Nephron (organoid): ENCODE results near the gene CUBN.

ENCODE experiments used
- H3K27ac Mint-ChIP-seq, 3 experiments: 2 replicates each; pipeline ENCODE4 v1.8.0; 2020; ENCODE audit warnings: mixed read lengths in 3 of 3, mild to moderate bottlenecking in 2 of 3, moderate library complexity in 1 of 3
- H3K27me3 Mint-ChIP-seq: 2 replicates; pipeline ENCODE4 v1.8.0; 2021; ENCODE audit warnings: low read depth, mild to moderate bottlenecking, moderate library complexity, mixed read lengths
- H3K36me3 Mint-ChIP-seq: 2 replicates; pipeline ENCODE4 v1.8.0; 2020; ENCODE audit warnings: low read depth, mixed read lengths
- H3K4me1 Mint-ChIP-seq: 2 replicates; pipeline ENCODE4 v1.8.0; 2020; ENCODE audit warnings: mixed read lengths
- H3K4me3 Mint-ChIP-seq, 3 experiments: 2 replicates each; pipeline ENCODE4 v1.8.0; 2020; ENCODE audit warnings: mild to moderate bottlenecking in 3 of 3, mixed read lengths in 3 of 3, moderate library complexity in 2 of 3
- H3K9me3 Mint-ChIP-seq: 2 replicates; pipeline ENCODE4 v1.8.0; 2020; ENCODE audit warnings: mixed read lengths
- TF ChIP-seq, protein P1 (sequence below), 3 experiments: fragments of 200-600 bp; sonication (generic); IDR thresholded peaks; one replicate each; pipeline ENCODE4 v1.5.0; 2021; ENCODE audit warnings: antibody characterized with exemption in 3 of 3; ENCODE audit not compliant: unreplicated experiment in 3 of 3

CUBN gene

GRCh38 chr10:17146892-17147291 is 17.3 kb upstream of the CUBN start:
- Mint-ChIP-seq H3K36me3 (no peaks in the 10 kb centered on the region), H3K4me3 (no peak overlapping the region), H3K27me3 (no peaks in the 10 kb centered on the region), H3K4me1 (peaks cover 48% of the 10 kb centered on the region), H3K27ac (peak overlapping the region; percentile 47 to 93 (median 73)), H3K9me3 (no peaks in the 10 kb centered on the region)
- TF ChIP-seq, protein P1, sequence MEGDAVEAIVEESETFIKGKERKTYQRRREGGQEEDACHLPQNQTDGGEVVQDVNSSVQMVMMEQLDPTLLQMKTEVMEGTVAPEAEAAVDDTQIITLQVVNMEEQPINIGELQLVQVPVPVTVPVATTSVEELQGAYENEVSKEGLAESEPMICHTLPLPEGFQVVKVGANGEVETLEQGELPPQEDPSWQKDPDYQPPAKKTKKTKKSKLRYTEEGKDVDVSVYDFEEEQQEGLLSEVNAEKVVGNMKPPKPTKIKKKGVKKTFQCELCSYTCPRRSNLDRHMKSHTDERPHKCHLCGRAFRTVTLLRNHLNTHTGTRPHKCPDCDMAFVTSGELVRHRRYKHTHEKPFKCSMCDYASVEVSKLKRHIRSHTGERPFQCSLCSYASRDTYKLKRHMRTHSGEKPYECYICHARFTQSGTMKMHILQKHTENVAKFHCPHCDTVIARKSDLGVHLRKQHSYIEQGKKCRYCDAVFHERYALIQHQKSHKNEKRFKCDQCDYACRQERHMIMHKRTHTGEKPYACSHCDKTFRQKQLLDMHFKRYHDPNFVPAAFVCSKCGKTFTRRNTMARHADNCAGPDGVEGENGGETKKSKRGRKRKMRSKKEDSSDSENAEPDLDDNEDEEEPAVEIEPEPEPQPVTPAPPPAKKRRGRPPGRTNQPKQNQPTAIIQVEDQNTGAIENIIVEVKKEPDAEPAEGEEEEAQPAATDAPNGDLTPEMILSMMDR (IDR thresholded peaks at IDR 0.05; ENCODE audit: unreplicated experiment in 3 of 3) = no peak

- Mint-ChIP-seq H3K27ac (peak overlapping the region in 1 of 3 experiments; percentile 49), H3K27me3 (no peaks in the 10 kb centered on the region), H3K36me3 (peaks cover 4% of the 10 kb centered on the region), H3K4me3 (no peak overlapping the region), H3K9me3 (peaks cover 6% of the 10 kb centered on the region), H3K4me1 (peaks cover 41% of the 10 kb centered on the region)
- TF ChIP-seq, protein P1 (IDR thresholded peaks at IDR 0.05; ENCODE audit: unreplicated experiment in 3 of 3) = no peak
Measured at GRCh38 chr10:17145239-17145638, 15.6 kb upstream of the CUBN start.

DNA sequence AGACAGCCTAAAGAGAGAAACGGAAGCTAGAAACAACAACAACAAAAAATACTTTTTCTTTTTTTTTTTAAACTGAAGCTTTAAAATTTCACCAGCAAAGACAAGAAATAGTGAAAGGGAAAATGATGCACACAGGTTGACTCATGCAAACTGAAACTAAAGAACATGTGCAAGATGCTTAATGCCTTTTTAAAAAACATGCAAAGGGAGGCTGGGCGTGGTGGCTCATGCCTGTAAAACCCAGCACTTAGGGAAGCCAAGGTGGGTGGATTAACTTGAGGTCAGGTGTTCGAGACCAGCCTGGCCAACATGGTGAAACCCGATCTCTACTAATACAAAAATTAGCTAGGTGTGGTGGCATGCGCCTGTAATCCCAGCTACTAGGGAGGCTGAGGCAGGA is 15.1 kb upstream of the CUBN start:
- TF ChIP-seq, protein P1 (IDR thresholded peaks at IDR 0.05; ENCODE audit: unreplicated experiment in 3 of 3) = no peak
- Mint-ChIP-seq H3K36me3 (peaks cover 4% of the 10 kb centered on the region), H3K4me3 (no peak overlapping the region), H3K4me1 (peaks cover 39% of the 10 kb centered on the region), H3K27ac (peak overlapping the region in 1 of 3 experiments; percentile 10), H3K9me3 (peaks cover 6% of the 10 kb centered on the region), H3K27me3 (no peaks in the 10 kb centered on the region)

- no peak overlapping the region for H3K4me3 Mint-ChIP-seq
- TF ChIP-seq, protein P1 (IDR thresholded peaks at IDR 0.05; ENCODE audit: unreplicated experiment in 3 of 3) = no peak
Measured at GRCh38 chr10:17144032-17144431, 14.4 kb upstream of the CUBN start.

DNA sequence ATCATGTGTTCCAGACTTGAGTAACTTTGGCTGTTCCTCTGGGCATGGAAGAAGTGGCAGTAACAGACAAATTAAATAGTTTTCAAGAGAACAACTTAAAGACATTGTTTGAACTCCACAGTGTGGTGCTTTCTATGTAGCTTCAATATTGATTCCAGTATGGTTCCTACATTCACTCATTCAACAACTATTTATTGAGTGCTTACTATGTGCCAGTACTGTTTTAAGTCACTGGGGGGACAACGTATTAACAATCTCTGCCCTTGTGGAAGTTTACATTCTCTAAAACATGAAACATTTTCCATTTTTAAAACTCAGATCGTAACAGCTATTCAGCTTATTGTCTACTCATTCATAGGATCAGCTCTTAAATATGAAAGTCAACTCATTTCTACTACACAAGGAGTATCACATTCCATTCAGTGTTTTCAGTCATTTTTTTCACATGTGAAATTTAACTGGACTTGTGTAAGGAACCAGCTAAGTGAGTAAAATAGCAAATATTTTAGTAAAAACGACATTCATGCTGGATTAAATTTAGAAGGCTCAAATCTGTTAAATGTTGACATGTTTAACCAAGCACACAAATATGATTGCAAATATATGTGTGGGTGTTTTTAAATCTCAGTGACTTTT is 13.6 kb upstream of the CUBN start:
- Mint-ChIP-seq H3K4me3 (no peak overlapping the region), H3K27me3 (no peaks in the 10 kb centered on the region), H3K4me1 (peaks cover 46% of the 10 kb centered on the region), H3K27ac (peak overlapping the region in 1 of 3 experiments; percentile 10), H3K9me3 (peaks cover 6% of the 10 kb centered on the region), H3K36me3 (peaks cover 4% of the 10 kb centered on the region)
- TF ChIP-seq, protein P1 (IDR thresholded peaks at IDR 0.05; ENCODE audit: unreplicated experiment in 3 of 3) = no peak

More at GRCh38 chr10:17144032-17144431, 14.4 kb upstream of the CUBN start:
- no peaks in the 10 kb centered on the region for H3K27me3 Mint-ChIP-seq
- peak overlapping the region in 1 of 3 experiments; percentile 10 for H3K27ac Mint-ChIP-seq
- peaks cover 41% of the 10 kb centered on the region for H3K4me1 Mint-ChIP-seq
- peaks cover 6% of the 10 kb centered on the region for H3K9me3 Mint-ChIP-seq
- H3K36me3 Mint-ChIP-seq = peaks cover 4% of the 10 kb centered on the region
